WTC11 (cell line): ENCODE measurements around the gene PLCL2. TPM values are rescaled to one million over a fixed set of nuclear protein-coding genes. Genes with fewer than 3 reads are reported as not detected.

Experiments used
- ATAC-seq: fragments of 200-7000 bp; cut with Tn5 transposase; 2 replicates; pipeline ENCODE4 v1.10.0; 2021; ENCODE audit warnings: mild to moderate bottlenecking, moderate library complexity
- CTCF ChIA-PET: fragments of 300-600 bp; sonication (Branson Sonifier 250); formaldehyde crosslinking; loops from one replicate; lab custom pipeline; 2021; ENCODE audit warnings: antibody characterized with exemption; lab: Charles Lee
- POLR2A ChIA-PET: fragments of 350-600 bp; sonication (Branson Sonifier 250); formaldehyde crosslinking; loops from one replicate; lab custom pipeline; 2021; ENCODE audit warnings: antibody characterized with exemption; lab: Charles Lee
- DNase-seq: peaks from one replicate; pipeline ENCODE4 v3.0.0; 2021; ENCODE audit warnings: low spot score
- H3K27ac Mint-ChIP-seq: 2 replicates; pipeline ENCODE4 v1.8.0; 2021; ENCODE audit warnings: mixed read lengths
- H3K27me3 Mint-ChIP-seq: 2 replicates; pipeline ENCODE4 v1.8.0; 2021; ENCODE audit warnings: low read depth, mild to moderate bottlenecking, moderate library complexity, mixed read lengths
- H3K36me3 Mint-ChIP-seq: 2 replicates; pipeline ENCODE4 v1.8.0; 2021; ENCODE audit warnings: mixed read lengths
- H3K4me1 Mint-ChIP-seq: 2 replicates; pipeline ENCODE4 v1.8.0; 2022; ENCODE audit warnings: mixed read lengths
- H3K4me3 Mint-ChIP-seq: 2 replicates; pipeline ENCODE4 v1.8.0; 2021; ENCODE audit warnings: mild to moderate bottlenecking, moderate library complexity, mixed read lengths
- H3K9me3 Mint-ChIP-seq: 2 replicates; pipeline ENCODE4 v1.8.0; 2021; ENCODE audit warnings: mixed read lengths
- CREB1 ChIP-seq: sonication (generic); formaldehyde crosslinking; IDR thresholded peaks from 2 replicates; pipeline ENCODE4 v1.8.0; 2023; ENCODE audit warnings: mild to moderate bottlenecking, missing genetic modification reagents
- ESRRA ChIP-seq: sonication (generic); formaldehyde crosslinking; IDR thresholded peaks from 2 replicates; pipeline ENCODE4 v1.8.1; 2022; ENCODE audit warnings: mild to moderate bottlenecking, missing genetic modification reagents, borderline replicate concordance
- FOXK1 ChIP-seq: sonication (generic); formaldehyde crosslinking; IDR thresholded peaks from 2 replicates; pipeline ENCODE4 v1.8.0; 2022; ENCODE audit warnings: mild to moderate bottlenecking, moderate library complexity, missing genetic modification reagents
- GABPB1 ChIP-seq: sonication (generic); formaldehyde crosslinking; IDR thresholded peaks from 2 replicates; pipeline ENCODE4 v1.8.1; 2023; ENCODE audit warnings: mild to moderate bottlenecking, missing genetic modification reagents
- GRHL2 ChIP-seq: fragments of 250-450 bp; sonication (Bioruptor Pico); IDR thresholded peaks from 2 replicates; pipeline ENCODE4 v1.8.0; 2022; ENCODE audit warnings: mild to moderate bottlenecking, moderate library complexity; ENCODE audit not compliant: insufficient replicate concordance, severe bottlenecking
- KAT7 ChIP-seq: sonication (generic); formaldehyde crosslinking; IDR thresholded peaks from 2 replicates; pipeline ENCODE4 v1.8.1; 2023; ENCODE audit warnings: missing genetic modification reagents, mild to moderate bottlenecking, borderline replicate concordance
- NFE2L1 ChIP-seq: sonication (generic); formaldehyde crosslinking; IDR thresholded peaks from 2 replicates; pipeline ENCODE4 v1.8.1; 2023; ENCODE audit warnings: missing genetic modification reagents
- NR1H2 ChIP-seq: sonication (generic); formaldehyde crosslinking; IDR thresholded peaks from 2 replicates; pipeline ENCODE4 v1.9.0; 2021; ENCODE audit warnings: mild to moderate bottlenecking, moderate library complexity, missing genetic modification reagents
- NR2C2 ChIP-seq: sonication (generic); formaldehyde crosslinking; IDR thresholded peaks from 2 replicates; pipeline ENCODE4 v1.8.0; 2022; ENCODE audit warnings: mild to moderate bottlenecking, missing genetic modification reagents
- NR3C1 ChIP-seq: sonication (generic); formaldehyde crosslinking; conservative IDR thresholded peaks from 2 replicates; pipeline ENCODE4 v1.8.1; 2023; ENCODE audit warnings: low read depth, mild to moderate bottlenecking, missing genetic modification reagents
- RELA ChIP-seq: sonication (generic); formaldehyde crosslinking; IDR thresholded peaks from 2 replicates; pipeline ENCODE4 v1.8.1; 2022; ENCODE audit warnings: missing genetic modification reagents, mild to moderate bottlenecking, borderline replicate concordance
- SMAD3 ChIP-seq: sonication (generic); formaldehyde crosslinking; IDR thresholded peaks from 2 replicates; pipeline ENCODE4 v1.8.0; 2022; ENCODE audit warnings: missing genetic modification reagents, mild to moderate bottlenecking, borderline replicate concordance
- SMAD4 ChIP-seq: sonication (generic); formaldehyde crosslinking; IDR thresholded peaks from 2 replicates; pipeline ENCODE4 v1.8.0; 2022; ENCODE audit warnings: mild to moderate bottlenecking, missing genetic modification reagents
- SOX15 ChIP-seq: fragments of 250-450 bp; sonication (Bioruptor Pico); IDR thresholded peaks from 2 replicates; pipeline ENCODE4 v1.9.0; 2021; ENCODE audit warnings: mild to moderate bottlenecking
- TCF7 ChIP-seq: sonication (generic); formaldehyde crosslinking; IDR thresholded peaks from 2 replicates; pipeline ENCODE4 v1.8.0; 2022; ENCODE audit warnings: mild to moderate bottlenecking, low read depth, missing genetic modification reagents, moderate library complexity
- TEAD1 ChIP-seq: sonication (generic); formaldehyde crosslinking; IDR thresholded peaks from 2 replicates; pipeline ENCODE4 v1.8.0; 2022; ENCODE audit warnings: mild to moderate bottlenecking, missing genetic modification reagents
- TEAD4 ChIP-seq: sonication (generic); formaldehyde crosslinking; IDR thresholded peaks from 2 replicates; pipeline ENCODE4 v1.8.0; 2022; ENCODE audit warnings: mild to moderate bottlenecking, missing genetic modification reagents
- ZNF121 ChIP-seq: sonication (generic); formaldehyde crosslinking; IDR thresholded peaks from 2 replicates; pipeline ENCODE4 v1.8.0; 2023; ENCODE audit warnings: missing genetic modification reagents
- ZNF232 ChIP-seq: sonication (generic); formaldehyde crosslinking; IDR thresholded peaks from 2 replicates; pipeline ENCODE4 v1.8.0; 2022; ENCODE audit warnings: mild to moderate bottlenecking, missing genetic modification reagents
- ZNF263 ChIP-seq: sonication (generic); formaldehyde crosslinking; IDR thresholded peaks from 2 replicates; pipeline ENCODE4 v1.8.1; 2022; ENCODE audit warnings: low read depth, mild to moderate bottlenecking, moderate library complexity, missing genetic modification reagents
- total RNA-seq: library from RNA; stranded (reverse); gene quantifications from 3 replicates; pipeline ENCODE4 v1.2.3, GENCODE V29; 2021
- TF ChIP-seq, protein P1 (sequence below): sonication (generic); formaldehyde crosslinking; conservative IDR thresholded peaks from 2 replicates; pipeline ENCODE4 v1.8.1; 2022; ENCODE audit warnings: mild to moderate bottlenecking, missing genetic modification reagents
- TF ChIP-seq, protein P2 (sequence below): fragments of 250-450 bp; sonication (Bioruptor Pico); IDR thresholded peaks from 2 replicates; pipeline ENCODE4 v1.9.0; 2021; ENCODE audit warnings: mild to moderate bottlenecking
- TF ChIP-seq, protein P3 (sequence below): fragments of 200-600 bp; IDR thresholded peaks from 2 replicates; pipeline ENCODE4 v1.8.0; 2022; ENCODE audit warnings: antibody characterized with exemption
- TF ChIP-seq, protein P4 (sequence below): sonication (generic); formaldehyde crosslinking; IDR thresholded peaks from 2 replicates; pipeline ENCODE4 v1.8.0; 2022; ENCODE audit warnings: missing genetic modification reagents
- TF ChIP-seq, protein P5 (sequence below): fragments of 250-450 bp; sonication (Bioruptor Pico); IDR thresholded peaks from 2 replicates; pipeline ENCODE4 v1.9.0; 2021; ENCODE audit warnings: moderate library complexity, mild to moderate bottlenecking, inconsistent platforms, borderline replicate concordance
- TF ChIP-seq, protein P6 (sequence below): sonication (generic); formaldehyde crosslinking; IDR thresholded peaks from 2 replicates; pipeline ENCODE4 v1.8.1; 2023; ENCODE audit warnings: mild to moderate bottlenecking, missing genetic modification reagents, moderate library complexity
- TF ChIP-seq, protein P7 (sequence below): sonication (generic); formaldehyde crosslinking; IDR thresholded peaks from 2 replicates; pipeline ENCODE4 v1.8.0; 2023; ENCODE audit warnings: missing genetic modification reagents

PLCL2 gene
- total RNA-seq, 1 experiment from 2014 or later, result 11.8 TPM

DNA sequence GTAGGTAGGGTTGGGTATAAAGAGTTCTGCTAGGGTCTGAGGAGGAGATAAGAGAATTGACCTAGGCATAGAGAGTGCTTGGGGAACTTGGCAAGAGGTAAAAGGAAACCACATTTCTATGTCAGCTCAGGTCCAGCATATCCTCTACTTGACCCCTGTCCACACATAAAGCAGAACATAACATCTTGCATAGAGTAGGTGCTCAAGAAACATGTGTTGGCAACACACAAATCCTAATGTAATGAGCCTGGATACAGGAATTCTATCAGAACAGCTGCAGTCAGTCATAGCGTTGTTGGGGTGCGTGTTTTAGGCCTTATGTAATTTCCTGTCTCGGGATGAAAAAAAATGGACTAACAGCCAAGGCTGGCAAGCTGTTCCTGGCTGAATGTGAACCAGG, 35.0 kb upstream of the PLCL2 start (continued):
- TF ChIP-seq GABPB1 (CRISPR knock-in tag) (no peak), ZNF232 (CRISPR knock-in tag) (no peak), ESRRA (CRISPR knock-in tag) (no peak), KAT7 (CRISPR knock-in tag) (no peak), GRHL2 (CRISPR knock-in tag) (no peak), NR2C2 (CRISPR knock-in tag) (no peak)
- TF ChIP-seq, protein P1, sequence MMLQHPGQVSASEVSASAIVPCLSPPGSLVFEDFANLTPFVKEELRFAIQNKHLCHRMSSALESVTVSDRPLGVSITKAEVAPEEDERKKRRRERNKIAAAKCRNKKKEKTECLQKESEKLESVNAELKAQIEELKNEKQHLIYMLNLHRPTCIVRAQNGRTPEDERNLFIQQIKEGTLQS, result no peak
- TF ChIP-seq, protein P2, sequence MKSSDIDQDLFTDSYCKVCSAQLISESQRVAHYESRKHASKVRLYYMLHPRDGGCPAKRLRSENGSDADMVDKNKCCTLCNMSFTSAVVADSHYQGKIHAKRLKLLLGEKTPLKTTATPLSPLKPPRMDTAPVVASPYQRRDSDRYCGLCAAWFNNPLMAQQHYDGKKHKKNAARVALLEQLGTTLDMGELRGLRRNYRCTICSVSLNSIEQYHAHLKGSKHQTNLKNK (CRISPR knock-in tag), result no peak

DNA sequence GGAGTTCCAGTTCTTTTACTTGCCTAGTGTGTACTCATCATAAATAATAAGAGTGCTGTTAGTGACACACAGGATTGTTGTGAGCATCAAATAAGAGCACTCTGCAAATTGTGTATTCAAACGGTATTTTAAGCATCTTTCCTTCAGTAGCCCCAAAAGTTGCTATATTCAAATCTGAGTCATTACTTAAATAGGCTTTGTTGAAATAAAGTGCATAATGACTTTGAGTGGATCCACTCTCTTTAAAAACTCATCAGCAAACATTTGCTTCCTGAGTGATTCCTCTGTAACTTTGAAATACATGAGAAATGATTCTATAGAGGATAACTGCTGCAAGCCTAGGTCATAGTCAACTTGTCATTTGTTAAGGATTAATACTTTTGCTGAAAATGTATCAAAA, 29.3 kb upstream of the PLCL2 start:
- Mint-ChIP-seq H3K9me3 (no peaks in the 10 kb centered on the region), H3K4me1 (no peaks in the 10 kb centered on the region), H3K36me3 (no peaks in the 10 kb centered on the region), H3K27ac (no peak overlapping the region), H3K27me3 (no peaks in the 10 kb centered on the region), H3K4me3 (no peak overlapping the region)
- no peak for DNase-seq
- no peak for ATAC-seq
- TF ChIP-seq, protein P1, result no peak
- no peak for TF ChIP-seq NFE2L1 (CRISPR knock-in tag)
- TF ChIP-seq NR3C1, result no peak
- no peak for TF ChIP-seq TCF7 (CRISPR knock-in tag)
- TF ChIP-seq, protein P3, sequence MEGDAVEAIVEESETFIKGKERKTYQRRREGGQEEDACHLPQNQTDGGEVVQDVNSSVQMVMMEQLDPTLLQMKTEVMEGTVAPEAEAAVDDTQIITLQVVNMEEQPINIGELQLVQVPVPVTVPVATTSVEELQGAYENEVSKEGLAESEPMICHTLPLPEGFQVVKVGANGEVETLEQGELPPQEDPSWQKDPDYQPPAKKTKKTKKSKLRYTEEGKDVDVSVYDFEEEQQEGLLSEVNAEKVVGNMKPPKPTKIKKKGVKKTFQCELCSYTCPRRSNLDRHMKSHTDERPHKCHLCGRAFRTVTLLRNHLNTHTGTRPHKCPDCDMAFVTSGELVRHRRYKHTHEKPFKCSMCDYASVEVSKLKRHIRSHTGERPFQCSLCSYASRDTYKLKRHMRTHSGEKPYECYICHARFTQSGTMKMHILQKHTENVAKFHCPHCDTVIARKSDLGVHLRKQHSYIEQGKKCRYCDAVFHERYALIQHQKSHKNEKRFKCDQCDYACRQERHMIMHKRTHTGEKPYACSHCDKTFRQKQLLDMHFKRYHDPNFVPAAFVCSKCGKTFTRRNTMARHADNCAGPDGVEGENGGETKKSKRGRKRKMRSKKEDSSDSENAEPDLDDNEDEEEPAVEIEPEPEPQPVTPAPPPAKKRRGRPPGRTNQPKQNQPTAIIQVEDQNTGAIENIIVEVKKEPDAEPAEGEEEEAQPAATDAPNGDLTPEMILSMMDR, result no peak
- no peak for TF ChIP-seq ZNF263 (CRISPR knock-in tag)
- TF ChIP-seq, protein P4, sequence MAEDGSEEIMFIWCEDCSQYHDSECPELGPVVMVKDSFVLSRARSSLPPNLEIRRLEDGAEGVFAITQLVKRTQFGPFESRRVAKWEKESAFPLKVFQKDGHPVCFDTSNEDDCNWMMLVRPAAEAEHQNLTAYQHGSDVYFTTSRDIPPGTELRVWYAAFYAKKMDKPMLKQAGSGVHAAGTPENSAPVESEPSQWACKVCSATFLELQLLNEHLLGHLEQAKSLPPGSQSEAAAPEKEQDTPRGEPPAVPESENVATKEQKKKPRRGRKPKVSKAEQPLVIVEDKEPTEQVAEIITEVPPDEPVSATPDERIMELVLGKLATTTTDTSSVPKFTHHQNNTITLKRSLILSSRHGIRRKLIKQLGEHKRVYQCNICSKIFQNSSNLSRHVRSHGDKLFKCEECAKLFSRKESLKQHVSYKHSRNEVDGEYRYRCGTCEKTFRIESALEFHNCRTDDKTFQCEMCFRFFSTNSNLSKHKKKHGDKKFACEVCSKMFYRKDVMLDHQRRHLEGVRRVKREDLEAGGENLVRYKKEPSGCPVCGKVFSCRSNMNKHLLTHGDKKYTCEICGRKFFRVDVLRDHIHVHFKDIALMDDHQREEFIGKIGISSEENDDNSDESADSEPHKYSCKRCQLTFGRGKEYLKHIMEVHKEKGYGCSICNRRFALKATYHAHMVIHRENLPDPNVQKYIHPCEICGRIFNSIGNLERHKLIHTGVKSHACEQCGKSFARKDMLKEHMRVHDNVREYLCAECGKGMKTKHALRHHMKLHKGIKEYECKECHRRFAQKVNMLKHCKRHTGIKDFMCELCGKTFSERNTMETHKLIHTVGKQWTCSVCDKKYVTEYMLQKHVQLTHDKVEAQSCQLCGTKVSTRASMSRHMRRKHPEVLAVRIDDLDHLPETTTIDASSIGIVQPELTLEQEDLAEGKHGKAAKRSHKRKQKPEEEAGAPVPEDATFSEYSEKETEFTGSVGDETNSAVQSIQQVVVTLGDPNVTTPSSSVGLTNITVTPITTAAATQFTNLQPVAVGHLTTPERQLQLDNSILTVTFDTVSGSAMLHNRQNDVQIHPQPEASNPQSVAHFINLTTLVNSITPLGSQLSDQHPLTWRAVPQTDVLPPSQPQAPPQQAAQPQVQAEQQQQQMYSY (CRISPR knock-in tag), result no peak
- TF ChIP-seq, protein P5, sequence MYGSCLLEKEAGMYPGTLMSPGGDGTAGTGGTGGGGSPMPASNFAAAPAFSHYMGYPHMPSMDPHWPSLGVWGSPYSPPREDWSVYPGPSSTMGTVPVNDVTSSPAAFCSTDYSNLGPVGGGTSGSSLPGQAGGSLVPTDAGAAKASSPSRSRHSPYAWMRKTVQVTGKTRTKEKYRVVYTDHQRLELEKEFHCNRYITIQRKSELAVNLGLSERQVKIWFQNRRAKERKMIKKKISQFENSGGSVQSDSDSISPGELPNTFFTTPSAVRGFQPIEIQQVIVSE (CRISPR knock-in tag), result no peak
- TF ChIP-seq TEAD1, result no peak
- TF ChIP-seq RELA (CRISPR knock-in tag), result no peak
- no peak for TF ChIP-seq NR2C2 (CRISPR knock-in tag)
- no peak for TF ChIP-seq SOX15 (CRISPR knock-in tag)
- ChIA-PET CTCF (no interaction called here), POLR2A (no interaction called here)

DNA sequence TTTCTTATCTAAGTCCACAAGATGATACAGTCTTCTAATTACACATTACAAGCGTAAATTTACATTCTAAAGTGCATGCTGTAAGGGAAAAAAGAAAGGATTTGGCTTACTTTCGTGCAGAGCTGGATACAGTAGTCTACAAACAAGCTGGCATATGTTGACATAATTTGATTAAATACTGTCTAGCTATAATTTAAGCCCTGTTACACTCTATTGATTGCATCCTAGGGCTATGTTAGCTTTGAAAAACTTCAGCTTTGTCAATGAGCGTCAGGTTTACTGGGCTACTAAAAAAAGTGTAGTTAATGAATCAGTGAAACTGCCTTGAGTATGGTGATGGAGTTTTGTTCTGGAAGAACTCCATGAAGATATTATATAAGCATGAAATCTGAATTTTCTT, 24.5 kb upstream of the PLCL2 start:
- Mint-ChIP-seq H3K27ac (no peak overlapping the region), H3K4me3 (no peak overlapping the region), H3K27me3 (no peaks in the 10 kb centered on the region; the same call in 1 of the 2 replicates), H3K36me3 (no peaks in the 10 kb centered on the region), H3K9me3 (peaks cover 6% of the 10 kb centered on the region; the same call in 1 of the 2 replicates), H3K4me1 (no peaks in the 10 kb centered on the region)
- ChIA-PET POLR2A (no interaction called here), CTCF (interaction anchor here (1.3 kb wide), 1 partner anchor 24 kb away, joined by 4 read pairs; no protein-coding TSS in a partner anchor)
- ATAC-seq, result no peak
- DNase-seq, result no peak
- TF ChIP-seq SMAD3, result no peak
- no peak for TF ChIP-seq TEAD4 (CRISPR knock-in tag)
- TF ChIP-seq NR1H2 (CRISPR knock-in tag), result no peak
- TF ChIP-seq, protein P5 (CRISPR knock-in tag), result no peak
- TF ChIP-seq, protein P6, sequence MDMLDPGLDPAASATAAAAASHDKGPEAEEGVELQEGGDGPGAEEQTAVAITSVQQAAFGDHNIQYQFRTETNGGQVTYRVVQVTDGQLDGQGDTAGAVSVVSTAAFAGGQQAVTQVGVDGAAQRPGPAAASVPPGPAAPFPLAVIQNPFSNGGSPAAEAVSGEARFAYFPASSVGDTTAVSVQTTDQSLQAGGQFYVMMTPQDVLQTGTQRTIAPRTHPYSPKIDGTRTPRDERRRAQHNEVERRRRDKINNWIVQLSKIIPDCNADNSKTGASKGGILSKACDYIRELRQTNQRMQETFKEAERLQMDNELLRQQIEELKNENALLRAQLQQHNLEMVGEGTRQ (CRISPR knock-in tag), result no peak
- TF ChIP-seq SMAD4 (CRISPR knock-in tag), result no peak
- TF ChIP-seq ZNF121 (CRISPR knock-in tag), result no peak
- TF ChIP-seq, protein P7, sequence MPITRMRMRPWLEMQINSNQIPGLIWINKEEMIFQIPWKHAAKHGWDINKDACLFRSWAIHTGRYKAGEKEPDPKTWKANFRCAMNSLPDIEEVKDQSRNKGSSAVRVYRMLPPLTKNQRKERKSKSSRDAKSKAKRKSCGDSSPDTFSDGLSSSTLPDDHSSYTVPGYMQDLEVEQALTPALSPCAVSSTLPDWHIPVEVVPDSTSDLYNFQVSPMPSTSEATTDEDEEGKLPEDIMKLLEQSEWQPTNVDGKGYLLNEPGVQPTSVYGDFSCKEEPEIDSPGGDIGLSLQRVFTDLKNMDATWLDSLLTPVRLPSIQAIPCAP (CRISPR knock-in tag), result no peak
- TF ChIP-seq FOXK1 (CRISPR knock-in tag), result no peak
- no peak for TF ChIP-seq CREB1 (CRISPR knock-in tag)
